K562 (cell line): ENCODE measurements around the gene MAPK1IP1L. TPM values are rescaled to one million over a fixed set of nuclear protein-coding genes. Genes with fewer than 3 reads are reported as not detected.

ENCODE experiments used
- ATAC-seq: fragments of 200-7000 bp; cut with Tn5 transposase; 3 replicates; pipeline ENCODE4 v1.9.1; 2020; ENCODE audit warnings: moderate library complexity
- BruUV-seq: library from RNA; stranded (reverse); fragments of 400-500 nt; replicated peaks from 2 replicates; lab custom pipeline; 2021; lab: Mats Ljungman, UMichigan
- CTCF ChIA-PET: fragments of 300-600 bp; formaldehyde crosslinking; extraction: SDS; loops from one replicate; lab custom pipeline; 2021; ENCODE audit warnings: low intra/inter-chr PET ratio; lab: Yijun Ruan, JAX
- POLR2A ChIA-PET: fragments of 300-600, 350-650 bp; sonication (Branson Sonifier 250); formaldehyde crosslinking; extraction: SDS; loops from one replicate; lab custom pipeline; 2021; ENCODE audit warnings: antibody characterized with exemption, inconsistent platforms; lab: Yijun Ruan, JAX
- DNase-seq, 4 experiments: peaks; one replicate each; pipeline versions ENCODE4 v3.0.0 to v3.0.0-alpha.2; 2011 to 2018; ENCODE audit warnings: low spot score in 3 of 4, mixed read lengths in 3 of 4; ENCODE audit errors: extremely low read depth in 1 of 4
- FAIRE-seq: peaks from 2 replicates; lab custom pipeline; 2011; peaks lifted over from hg19 to GRCh38; lab: Jason Lieb, UNC
- H2AFZ ChIP-seq: 2 replicates; pipeline ENCODE4 v1.6.0; 2011; ENCODE audit warnings: low read depth, low read length, control low read depth, inconsistent platforms
- H3K27ac ChIP-seq: fragments of 200-600 bp; 3 replicates; pipeline ENCODE4 v1.8.0; 2011; ENCODE audit warnings: low read depth, mild to moderate bottlenecking, control low read depth, inconsistent platforms, low read length, moderate library complexity, mixed read lengths; ENCODE audit errors: extremely low read depth
- H3K27me3 ChIP-seq, 2 experiments: fragments of 300-600 bp in 1 of 2; 2 replicates in 1 of 2; 3 replicates in 1 of 2; pipeline versions ENCODE4 v1.6.0 to v1.8.0; 2011; ENCODE audit warnings: inconsistent platforms in 2 of 2, low read length in 2 of 2, mild to moderate bottlenecking in 1 of 2, mixed read lengths in 1 of 2, moderate library complexity in 1 of 2; ENCODE audit not compliant: control insufficient read depth in 2 of 2, insufficient read depth in 2 of 2
- H3K36me3 ChIP-seq: fragments of 300-600 bp; 3 replicates; pipeline ENCODE4 v1.8.0; 2011; ENCODE audit warnings: mild to moderate bottlenecking, low read length, inconsistent platforms; ENCODE audit not compliant: control insufficient read depth, insufficient read depth
- H3K4me1 ChIP-seq, 2 experiments: fragments of 200-600 bp in 1 of 2; replicated peaks in 1 of 2; 2 replicates in 1 of 2; 3 replicates in 1 of 2; pipeline versions ENCODE4 v1.5.1 to v1.8.0; 2011; ENCODE audit warnings: inconsistent platforms in 2 of 2, low read length in 2 of 2, mild to moderate bottlenecking in 1 of 2, mixed read lengths in 1 of 2, moderate library complexity in 1 of 2; ENCODE audit not compliant: control insufficient read depth in 2 of 2, insufficient read depth in 2 of 2
- H3K4me2 ChIP-seq: 2 replicates; pipeline ENCODE4 v1.6.1; 2011; ENCODE audit warnings: low read length, control low read depth, inconsistent platforms, mixed read lengths; ENCODE audit not compliant: insufficient read depth
- H3K4me3 ChIP-seq: fragments of 200-600 bp; sonication (generic), shearing (Covaris generic); 2 replicates; pipeline ENCODE4 v1.5.1; 2016; ENCODE audit warnings: control low read depth, inconsistent platforms
- H3K79me2 ChIP-seq: fragments of 200-600 bp; 3 replicates; pipeline ENCODE4 v1.8.0; 2011; ENCODE audit warnings: low read length, inconsistent platforms; ENCODE audit not compliant: control insufficient read depth, insufficient read depth
- H3K9ac ChIP-seq, 2 experiments: 2 replicates each; pipeline versions ENCODE4 v1.6.0 to v1.6.1; 2011; ENCODE audit warnings: low read depth in 2 of 2, low read length in 2 of 2, control low read depth in 1 of 2, inconsistent platforms in 1 of 2, mild to moderate bottlenecking in 1 of 2, mixed read lengths in 1 of 2; ENCODE audit not compliant: insufficient read depth in 1 of 2
- H3K9me1 ChIP-seq: one replicate; pipeline ENCODE4 v1.6.0; 2011; ENCODE audit warnings: inconsistent platforms, mild to moderate bottlenecking, low read length, moderate library complexity; ENCODE audit not compliant: control insufficient read depth, insufficient read depth
- H3K9me3 ChIP-seq: replicated peaks from 2 replicates; pipeline ENCODE4 v1.5.1; 2011; ENCODE audit warnings: low read depth, low read length, inconsistent platforms; ENCODE audit not compliant: control insufficient read depth, insufficient read depth
- H4K20me1 ChIP-seq: replicated peaks from 2 replicates; pipeline ENCODE4 v1.6.1; 2011; ENCODE audit warnings: low read length, inconsistent platforms, mixed read lengths; ENCODE audit not compliant: control insufficient read depth, insufficient read depth
- MEF2A ChIP-seq: IDR thresholded peaks from 2 replicates; pipeline ENCODE4 v1.6.1; 2011; ENCODE audit warnings: low read depth, mild to moderate bottlenecking, low read length, moderate library complexity; ENCODE audit not compliant: control insufficient read depth
- MEIS2 ChIP-seq: fragments of 450-650 bp; IDR thresholded peaks from 2 replicates; pipeline ENCODE4 v1.6.1; 2014; ENCODE audit warnings: mild to moderate bottlenecking; ENCODE audit not compliant: partially characterized antibody
- MXD1 ChIP-seq: fragments of 250-450 bp; sonication (Bioruptor Pico); IDR thresholded peaks from 2 replicates; pipeline ENCODE4 v1.8.0; 2021; ENCODE audit warnings: borderline replicate concordance, mild to moderate bottlenecking, moderate library complexity; ENCODE audit not compliant: poor library complexity, severe bottlenecking
- PRPF4 ChIP-seq: fragments of 200-400 bp; formaldehyde crosslinking; IDR thresholded peaks from one replicate; pipeline ENCODE4 v1.6.1; 2017; ENCODE audit warnings: low read length, low read depth, mild to moderate bottlenecking; ENCODE audit not compliant: insufficient read depth, poor library complexity, severe bottlenecking
- ZNF354B ChIP-seq: fragments of 250-450 bp; sonication (Bioruptor Pico); IDR thresholded peaks from 2 replicates; pipeline ENCODE4 v1.4.0; 2020
- ZNF778 ChIP-seq: fragments of 450-650 bp; formaldehyde crosslinking; IDR thresholded peaks from 2 replicates; pipeline ENCODE4 v1.4.0; 2020; ENCODE audit warnings: mild to moderate bottlenecking, moderate library complexity
- in situ Hi-C: fragments of 300-500 bp; cut with MboI; formaldehyde crosslinking; loops from 4 replicates; pipeline ENCODE4 v1.15.0; 2018; ENCODE audit warnings: inconsistent platforms, mixed read lengths
- intact Hi-C: fragments of 100-400 bp; cut with micrococcal nuclease; formaldehyde crosslinking; loops from 2 replicates; pipeline ENCODE4 v1.14.2; 2022
- polyA plus RNA-seq, 8 experiments: library from polyadenylated mRNA; depleted of rRNA in 4 of 8; stranded (reverse) in 5 of 8; unstranded in 3 of 8; fragments of >200 nt; fragmentation: Nextera tagmentation in 2 of 8; fragmentation: Illumina TruSeq in 1 of 8; extraction: Ambion mirVana in 2 of 8; extraction: Trizol in 1 of 8; gene quantifications; 2 replicates each; pipeline versions ENCODE4 v1.2.1 to v1.2.3, GENCODE V29; 2011 to 2014; ENCODE audit warnings: inconsistent platforms in 1 of 8, missing spikeins in 1 of 8
- total RNA-seq, 7 experiments: library from RNA; depleted of rRNA in 6 of 7; stranded (reverse); fragments of >200 nt in 6 of 7; fragmentation: Illumina TruSeq in 2 of 7; extraction: Trizol in 2 of 7; gene quantifications; 2 replicates each; pipeline versions ENCODE4 v1.2.1 to v1.2.3, GENCODE V29; 2011 to 2021; ENCODE audit warnings: low replicate concordance in 1 of 7

MAPK1IP1L gene
- total and polyA plus RNA-seq, 9 of the 15 experiments (the other 6 are each of a cell fraction or from before 2014, with no cell fraction given) = 32.7 to 99.4 (median 49.8) TPM

DNA sequence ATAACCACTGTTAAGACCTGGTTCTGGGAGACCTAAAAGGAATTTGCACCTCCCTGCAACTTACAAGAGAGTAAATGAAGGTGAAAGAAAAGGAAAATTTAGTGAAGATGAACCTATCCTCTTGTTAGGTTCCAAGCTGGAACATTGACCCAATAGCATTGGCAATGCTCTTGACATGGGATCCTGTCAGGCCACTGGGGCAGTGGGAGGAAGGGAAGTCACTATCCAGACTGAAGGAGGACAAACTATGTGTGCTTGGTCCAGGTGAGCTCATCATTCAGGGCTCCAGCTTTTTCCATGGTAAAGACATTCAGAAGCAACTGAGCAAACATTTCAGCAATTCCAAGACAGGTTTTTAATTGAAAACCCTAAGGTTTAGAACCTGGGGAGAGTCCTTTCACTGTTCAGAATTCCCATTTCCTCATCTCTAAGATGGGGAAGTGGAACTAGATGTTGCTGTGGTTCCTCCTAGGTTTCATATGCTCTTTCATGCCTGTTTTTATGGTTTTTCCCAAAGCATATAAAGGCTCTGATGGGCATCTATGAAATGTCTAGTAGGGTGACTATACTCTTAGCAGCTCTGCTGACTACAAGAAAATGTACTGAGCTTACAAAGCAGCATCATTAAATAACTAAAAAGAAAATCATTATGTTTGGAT lies 33.1 kb downstream of the MAPK1IP1L start:
- Histone ChIP-seq H3K9ac (no peak overlapping the region), H3K79me2 (no peaks in the 10 kb centered on the region), H2AFZ (no peak overlapping the region), H3K4me3 (no peak overlapping the region), H3K9me3 (no peaks in the 10 kb centered on the region), H3K4me2 (no peak overlapping the region), H4K20me1 (no peaks in the 10 kb centered on the region), H3K9me1 (no peaks in the 10 kb centered on the region), H3K4me1 (no peaks in the 10 kb centered on the region), H3K27me3 (no peaks in the 10 kb centered on the region), H3K27ac (no peak overlapping the region), H3K36me3 (no peaks in the 10 kb centered on the region)
- BruUV-seq = no TSS peak
- CTCF ChIA-PET = no interaction called here
- in situ Hi-C loops (loop anchor here (5.0 kb wide), 1 partner anchor 73 kb away; no protein-coding TSS in a partner anchor), intact Hi-C loops (loop anchor here (5.0 kb wide), 1 partner anchor 48 kb away; no protein-coding TSS in a partner anchor)
- ATAC-seq (no peak), DNase-seq (no peak), FAIRE-seq (no peak)
- TF ChIP-seq MXD1 = no peak
- TF ChIP-seq ZNF354B = no peak
- TF ChIP-seq MEF2A = no peak
- no peak for TF ChIP-seq ZNF778 (CRISPR knock-in tag)
- no peak for TF ChIP-seq MEIS2
- TF ChIP-seq PRPF4 = no peak
- POLR2A ChIA-PET = interaction anchor here (1.3 kb wide), 1 partner anchor 11 kb away, joined by 3 read pairs; no protein-coding TSS in a partner anchor
